SK-N-SH treated with all-trans-retinoic acid at 6 μM for 48 hours (cell line): Measurements from ENCODE around the gene CFAP221.

Source experiments
- ESRRG ChIP-seq: fragments of 250-450 bp; sonication (Bioruptor Pico); IDR thresholded peaks from 2 replicates; pipeline ENCODE4 v1.6.1; 2021; ENCODE audit warnings: mild to moderate bottlenecking
- GLIS3 ChIP-seq: fragments of 250-450 bp; sonication (Bioruptor Pico); IDR thresholded peaks from 2 replicates; pipeline ENCODE4 v1.5.0; 2020; ENCODE audit warnings: mild to moderate bottlenecking, moderate library complexity
- ISL1 ChIP-seq: fragments of 250-450 bp; sonication (Bioruptor Pico); IDR thresholded peaks from 2 replicates; pipeline ENCODE4 v2.1.2; 2022; ENCODE audit warnings: mild to moderate bottlenecking, moderate library complexity
- RARB ChIP-seq: fragments of 250-450 bp; sonication (Bioruptor Pico); IDR thresholded peaks from 2 replicates; pipeline ENCODE4 v1.8.0; 2021; ENCODE audit warnings: mild to moderate bottlenecking, moderate library complexity
- SNAI2 ChIP-seq: fragments of 250-450 bp; sonication (Bioruptor Pico); IDR thresholded peaks from 2 replicates; pipeline ENCODE4 v1.5.0; 2020; ENCODE audit warnings: mild to moderate bottlenecking, moderate library complexity
- ZNF8 ChIP-seq: fragments of 450-650 bp; formaldehyde crosslinking; IDR thresholded peaks from 2 replicates; pipeline ENCODE4 v1.5.0; 2020; ENCODE audit warnings: mild to moderate bottlenecking, moderate library complexity
- TF ChIP-seq, protein P1 (sequence below): fragments of 250-450 bp; sonication (Bioruptor Pico); IDR thresholded peaks from 2 replicates; pipeline ENCODE4 v1.5.1; 2020; ENCODE audit warnings: low read depth, mild to moderate bottlenecking, moderate library complexity
- TF ChIP-seq, protein P2 (sequence below): fragments of 250-450 bp; sonication (Bioruptor Pico); IDR thresholded peaks from 2 replicates; pipeline ENCODE4 v1.8.0; 2020; ENCODE audit warnings: mild to moderate bottlenecking, moderate library complexity, borderline replicate concordance
- TF ChIP-seq, protein P3 (sequence below): fragments of 250-450 bp; sonication (Bioruptor Pico); IDR thresholded peaks from 2 replicates; pipeline ENCODE4 v1.5.0; 2020; ENCODE audit warnings: mild to moderate bottlenecking, moderate library complexity

DNA sequence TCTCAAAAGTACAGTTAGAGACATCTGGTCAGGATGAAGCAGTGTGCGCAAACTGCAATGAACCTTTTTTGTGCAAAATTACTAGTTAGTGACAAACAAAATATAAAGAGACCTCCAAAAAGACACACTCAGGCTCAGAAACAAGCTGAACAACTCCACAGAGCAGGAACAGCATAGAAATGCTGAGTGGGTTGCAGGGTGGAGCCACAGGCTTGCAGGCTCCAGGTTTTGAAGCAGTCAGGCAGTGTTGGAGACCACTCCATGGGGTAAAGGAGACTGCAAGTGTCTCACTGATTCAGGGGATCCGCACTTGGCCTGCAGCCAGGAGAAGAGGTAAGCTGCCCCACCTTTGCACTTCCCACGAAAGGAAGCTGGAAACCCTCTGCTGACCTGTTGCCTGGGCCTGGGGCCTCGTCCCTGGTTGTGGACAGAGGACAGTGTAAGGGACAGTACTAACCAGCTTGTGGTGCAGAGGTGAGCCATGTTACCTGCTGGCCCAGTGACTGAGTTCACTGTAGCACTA, 36.4 kb downstream of the CFAP221 start:
- no peak for TF ChIP-seq ISL1
- TF ChIP-seq ZNF8 (CRISPR knock-in tag), result no peak
- TF ChIP-seq, protein P1, sequence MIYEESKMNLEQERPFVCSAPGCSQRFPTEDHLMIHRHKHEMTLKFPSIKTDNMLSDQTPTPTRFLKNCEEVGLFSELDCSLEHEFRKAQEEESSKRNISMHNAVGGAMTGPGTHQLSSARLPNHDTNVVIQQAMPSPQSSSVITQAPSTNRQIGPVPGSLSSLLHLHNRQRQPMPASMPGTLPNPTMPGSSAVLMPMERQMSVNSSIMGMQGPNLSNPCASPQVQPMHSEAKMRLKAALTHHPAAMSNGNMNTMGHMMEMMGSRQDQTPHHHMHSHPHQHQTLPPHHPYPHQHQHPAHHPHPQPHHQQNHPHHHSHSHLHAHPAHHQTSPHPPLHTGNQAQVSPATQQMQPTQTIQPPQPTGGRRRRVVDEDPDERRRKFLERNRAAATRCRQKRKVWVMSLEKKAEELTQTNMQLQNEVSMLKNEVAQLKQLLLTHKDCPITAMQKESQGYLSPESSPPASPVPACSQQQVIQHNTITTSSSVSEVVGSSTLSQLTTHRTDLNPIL (CRISPR knock-in tag), result no peak
- TF ChIP-seq, protein P2, sequence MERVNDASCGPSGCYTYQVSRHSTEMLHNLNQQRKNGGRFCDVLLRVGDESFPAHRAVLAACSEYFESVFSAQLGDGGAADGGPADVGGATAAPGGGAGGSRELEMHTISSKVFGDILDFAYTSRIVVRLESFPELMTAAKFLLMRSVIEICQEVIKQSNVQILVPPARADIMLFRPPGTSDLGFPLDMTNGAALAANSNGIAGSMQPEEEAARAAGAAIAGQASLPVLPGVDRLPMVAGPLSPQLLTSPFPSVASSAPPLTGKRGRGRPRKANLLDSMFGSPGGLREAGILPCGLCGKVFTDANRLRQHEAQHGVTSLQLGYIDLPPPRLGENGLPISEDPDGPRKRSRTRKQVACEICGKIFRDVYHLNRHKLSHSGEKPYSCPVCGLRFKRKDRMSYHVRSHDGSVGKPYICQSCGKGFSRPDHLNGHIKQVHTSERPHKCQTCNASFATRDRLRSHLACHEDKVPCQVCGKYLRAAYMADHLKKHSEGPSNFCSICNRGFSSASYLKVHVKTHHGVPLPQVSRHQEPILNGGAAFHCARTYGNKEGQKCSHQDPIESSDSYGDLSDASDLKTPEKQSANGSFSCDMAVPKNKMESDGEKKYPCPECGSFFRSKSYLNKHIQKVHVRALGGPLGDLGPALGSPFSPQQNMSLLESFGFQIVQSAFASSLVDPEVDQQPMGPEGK (CRISPR knock-in tag), result no peak
- TF ChIP-seq SNAI2 (CRISPR knock-in tag), result no peak
- no peak for TF ChIP-seq ESRRG (CRISPR knock-in tag)
- no peak for TF ChIP-seq GLIS3 (CRISPR knock-in tag)
- TF ChIP-seq, protein P3, sequence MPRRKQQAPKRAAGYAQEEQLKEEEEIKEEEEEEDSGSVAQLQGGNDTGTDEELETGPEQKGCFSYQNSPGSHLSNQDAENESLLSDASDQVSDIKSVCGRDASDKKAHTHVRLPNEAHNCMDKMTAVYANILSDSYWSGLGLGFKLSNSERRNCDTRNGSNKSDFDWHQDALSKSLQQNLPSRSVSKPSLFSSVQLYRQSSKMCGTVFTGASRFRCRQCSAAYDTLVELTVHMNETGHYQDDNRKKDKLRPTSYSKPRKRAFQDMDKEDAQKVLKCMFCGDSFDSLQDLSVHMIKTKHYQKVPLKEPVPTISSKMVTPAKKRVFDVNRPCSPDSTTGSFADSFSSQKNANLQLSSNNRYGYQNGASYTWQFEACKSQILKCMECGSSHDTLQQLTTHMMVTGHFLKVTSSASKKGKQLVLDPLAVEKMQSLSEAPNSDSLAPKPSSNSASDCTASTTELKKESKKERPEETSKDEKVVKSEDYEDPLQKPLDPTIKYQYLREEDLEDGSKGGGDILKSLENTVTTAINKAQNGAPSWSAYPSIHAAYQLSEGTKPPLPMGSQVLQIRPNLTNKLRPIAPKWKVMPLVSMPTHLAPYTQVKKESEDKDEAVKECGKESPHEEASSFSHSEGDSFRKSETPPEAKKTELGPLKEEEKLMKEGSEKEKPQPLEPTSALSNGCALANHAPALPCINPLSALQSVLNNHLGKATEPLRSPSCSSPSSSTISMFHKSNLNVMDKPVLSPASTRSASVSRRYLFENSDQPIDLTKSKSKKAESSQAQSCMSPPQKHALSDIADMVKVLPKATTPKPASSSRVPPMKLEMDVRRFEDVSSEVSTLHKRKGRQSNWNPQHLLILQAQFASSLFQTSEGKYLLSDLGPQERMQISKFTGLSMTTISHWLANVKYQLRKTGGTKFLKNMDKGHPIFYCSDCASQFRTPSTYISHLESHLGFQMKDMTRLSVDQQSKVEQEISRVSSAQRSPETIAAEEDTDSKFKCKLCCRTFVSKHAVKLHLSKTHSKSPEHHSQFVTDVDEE (CRISPR knock-in tag), result no peak
- TF ChIP-seq RARB, result no peak
